HG03025 (cell line): Measurements from ENCODE around the gene STPG2.

Experiments used
- ATAC-seq: cut with Tn5 transposase; IDR thresholded peaks from one replicate; pipeline ENCODE4 v1.9.1; 2021; ENCODE audit warnings: mild to moderate bottlenecking, moderate library complexity; ENCODE audit not compliant: unreplicated experiment, low FRiP score

Gene STPG2

GRCh38 chr4:98094118-98094517 is 49.2 kb downstream of the STPG2 start:
- no peak for ATAC-seq

- ATAC-seq, result no peak
Measured at GRCh38 chr4:98093662-98094061, 49.6 kb downstream of the STPG2 start.

- ATAC-seq, result no peak
Measured at GRCh38 chr4:98092833-98093439, 50.3 kb downstream of the STPG2 start.

- no peak for ATAC-seq
Measured at GRCh38 chr4:98081936-98082335, 61.3 kb downstream of the STPG2 start.

- ATAC-seq, result no peak
Measured at GRCh38 chr4:98068495-98068894, 74.8 kb downstream of the STPG2 start.

- ATAC-seq, result no peak
Measured at GRCh38 chr4:98055800-98056501, 87.3 kb downstream of the STPG2 start.

- no peak for ATAC-seq
Measured at GRCh38 chr4:98046665-98047064, 96.6 kb downstream of the STPG2 start.

- no peak for ATAC-seq
Measured at GRCh38 chr4:98030059-98030458, 113.2 kb downstream of the STPG2 start.

GRCh38 chr4:98027827-98028226 is 115.4 kb downstream of the STPG2 start:
- no peak for ATAC-seq

GRCh38 chr4:98026362-98026761 is 116.9 kb downstream of the STPG2 start:
- no peak for ATAC-seq

GRCh38 chr4:98006814-98007412 is 136.4 kb downstream of the STPG2 start:
- ATAC-seq, result no peak

GRCh38 chr4:98006060-98006459 is 137.2 kb downstream of the STPG2 start:
- no peak for ATAC-seq

- no peak for ATAC-seq
Measured at GRCh38 chr4:98000940-98001339, 142.3 kb downstream of the STPG2 start.

- ATAC-seq, result no peak
Measured at GRCh38 chr4:97998203-97998602, 145.1 kb downstream of the STPG2 start.

GRCh38 chr4:97994765-97995465 is 148.4 kb downstream of the STPG2 start:
- ATAC-seq, result no peak

- no peak for ATAC-seq
Measured at GRCh38 chr4:97990409-97990808, 152.9 kb downstream of the STPG2 start.

GRCh38 chr4:97987019-97987648 is 156.1 kb downstream of the STPG2 start:
- no peak for ATAC-seq

- ATAC-seq, result no peak
Measured at GRCh38 chr4:97984545-97985131, 158.6 kb downstream of the STPG2 start.

- ATAC-seq, result no peak
Measured at GRCh38 chr4:97978791-97979488, 164.3 kb downstream of the STPG2 start.
